ENCODE results near the gene SLC25A19. TPM values are rescaled to one million over a fixed set of nuclear protein-coding genes. Genes with fewer than 3 reads are reported as not detected.
"Not testable (repeated sequence)": the region's sequence is repeated elsewhere in the genome, so short reads cannot be mapped to it uniquely, and the experiment has no call there.

SLC25A19 gene
- polyA plus RNA-seq, 1 experiment: 12.0 TPM

DNA sequence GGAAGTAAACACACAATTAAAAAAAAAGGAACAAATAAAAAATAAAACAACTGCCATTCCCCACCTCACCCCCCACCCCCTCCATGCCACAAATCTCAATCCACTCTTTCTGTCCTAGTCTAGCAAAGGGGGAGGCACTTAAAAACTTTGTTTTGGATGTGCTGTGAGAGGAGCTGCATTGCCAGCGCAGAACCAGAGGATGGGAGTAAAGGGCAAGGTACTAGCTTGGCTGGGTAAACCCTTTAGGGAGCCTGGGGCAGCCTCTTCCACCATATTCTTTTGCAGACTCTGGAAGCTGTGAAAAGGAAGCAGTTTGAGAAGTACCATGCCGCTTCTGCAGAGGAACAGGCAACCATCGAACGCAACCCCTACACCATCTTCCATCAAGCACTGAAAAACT lies 26.2 kb downstream of the SLC25A19 start:
- ChIA-PET POLR2A (no interaction called here), CTCF (interaction anchor here (1.0 to 2.9 kb wide), 3 partner anchors 8 to 150 kb away, joined by 3 to 36 read pairs (median 11); partner anchors contain the start of gene MIF4GD)
- no peaks in the 10 kb centered on the region for H3K27me3 ChIP-seq (ENCODE audit: control insufficient read depth, insufficient read depth, low read length)
- no peak for DNase-seq (ENCODE audit: low read depth)
- H3K36me3 ChIP-seq (ENCODE audit: control insufficient read depth, insufficient read depth, low read length): peaks cover 9% of the 10 kb centered on the region
- H3K4me3 ChIP-seq (ENCODE audit: low read depth, low read length): no peak overlapping the region
- TF ChIP-seq, protein P1, sequence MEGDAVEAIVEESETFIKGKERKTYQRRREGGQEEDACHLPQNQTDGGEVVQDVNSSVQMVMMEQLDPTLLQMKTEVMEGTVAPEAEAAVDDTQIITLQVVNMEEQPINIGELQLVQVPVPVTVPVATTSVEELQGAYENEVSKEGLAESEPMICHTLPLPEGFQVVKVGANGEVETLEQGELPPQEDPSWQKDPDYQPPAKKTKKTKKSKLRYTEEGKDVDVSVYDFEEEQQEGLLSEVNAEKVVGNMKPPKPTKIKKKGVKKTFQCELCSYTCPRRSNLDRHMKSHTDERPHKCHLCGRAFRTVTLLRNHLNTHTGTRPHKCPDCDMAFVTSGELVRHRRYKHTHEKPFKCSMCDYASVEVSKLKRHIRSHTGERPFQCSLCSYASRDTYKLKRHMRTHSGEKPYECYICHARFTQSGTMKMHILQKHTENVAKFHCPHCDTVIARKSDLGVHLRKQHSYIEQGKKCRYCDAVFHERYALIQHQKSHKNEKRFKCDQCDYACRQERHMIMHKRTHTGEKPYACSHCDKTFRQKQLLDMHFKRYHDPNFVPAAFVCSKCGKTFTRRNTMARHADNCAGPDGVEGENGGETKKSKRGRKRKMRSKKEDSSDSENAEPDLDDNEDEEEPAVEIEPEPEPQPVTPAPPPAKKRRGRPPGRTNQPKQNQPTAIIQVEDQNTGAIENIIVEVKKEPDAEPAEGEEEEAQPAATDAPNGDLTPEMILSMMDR (IDR thresholded peaks at IDR 0.05; ENCODE audit: insufficient read depth, low read depth, low read length): no peak

DNA sequence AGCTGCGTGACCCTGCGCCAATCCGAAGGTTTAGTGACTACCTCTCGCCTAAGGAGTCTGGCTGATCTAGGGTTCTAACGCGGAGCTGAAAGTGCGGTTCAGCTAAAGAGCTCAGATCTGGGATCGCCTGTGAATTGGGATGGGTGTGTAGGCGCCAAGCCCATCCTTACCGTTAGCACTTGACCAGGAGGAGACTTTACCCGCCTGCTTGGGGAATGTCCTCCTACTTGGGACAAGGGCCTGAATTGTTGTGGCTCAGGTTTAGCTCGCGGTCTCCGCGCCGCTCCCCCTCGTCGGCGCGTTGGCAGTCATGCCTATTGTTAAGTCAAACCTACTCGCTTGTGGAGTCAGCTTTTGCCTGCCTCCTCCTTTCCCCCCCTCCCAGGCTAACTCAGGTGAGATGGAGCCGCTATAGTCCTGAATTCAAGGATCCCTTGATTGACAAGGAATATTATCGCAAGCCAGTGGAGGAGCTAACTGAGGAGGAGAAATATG lies 27.1 kb downstream of the SLC25A19 start:
- no peak for DNase-seq (ENCODE audit: low read depth)
- Histone ChIP-seq H3K4me3 (ENCODE audit: low read depth, low read length) (peak overlapping the region; percentile 84), H3K27me3 (ENCODE audit: control insufficient read depth, insufficient read depth, low read length) (no peaks in the 10 kb centered on the region), H3K36me3 (ENCODE audit: control insufficient read depth, insufficient read depth, low read length) (peaks cover 9% of the 10 kb centered on the region)
- ChIA-PET POLR2A (interaction anchor here (0.6 kb wide), 1 partner anchor 9 kb away, joined by 3 read pairs; the partner anchor contains the start of gene MIF4GD), CTCF (interaction anchor here (0.6 to 2.9 kb wide), 8 partner anchors 9 to 455 kb away, joined by 3 to 36 read pairs (median 4); partner anchors contain the start of genes MIF4GD and SLC25A19)
- TF ChIP-seq, protein P1 (IDR thresholded peaks at IDR 0.05; ENCODE audit: insufficient read depth, low read depth, low read length): no peak

DNA sequence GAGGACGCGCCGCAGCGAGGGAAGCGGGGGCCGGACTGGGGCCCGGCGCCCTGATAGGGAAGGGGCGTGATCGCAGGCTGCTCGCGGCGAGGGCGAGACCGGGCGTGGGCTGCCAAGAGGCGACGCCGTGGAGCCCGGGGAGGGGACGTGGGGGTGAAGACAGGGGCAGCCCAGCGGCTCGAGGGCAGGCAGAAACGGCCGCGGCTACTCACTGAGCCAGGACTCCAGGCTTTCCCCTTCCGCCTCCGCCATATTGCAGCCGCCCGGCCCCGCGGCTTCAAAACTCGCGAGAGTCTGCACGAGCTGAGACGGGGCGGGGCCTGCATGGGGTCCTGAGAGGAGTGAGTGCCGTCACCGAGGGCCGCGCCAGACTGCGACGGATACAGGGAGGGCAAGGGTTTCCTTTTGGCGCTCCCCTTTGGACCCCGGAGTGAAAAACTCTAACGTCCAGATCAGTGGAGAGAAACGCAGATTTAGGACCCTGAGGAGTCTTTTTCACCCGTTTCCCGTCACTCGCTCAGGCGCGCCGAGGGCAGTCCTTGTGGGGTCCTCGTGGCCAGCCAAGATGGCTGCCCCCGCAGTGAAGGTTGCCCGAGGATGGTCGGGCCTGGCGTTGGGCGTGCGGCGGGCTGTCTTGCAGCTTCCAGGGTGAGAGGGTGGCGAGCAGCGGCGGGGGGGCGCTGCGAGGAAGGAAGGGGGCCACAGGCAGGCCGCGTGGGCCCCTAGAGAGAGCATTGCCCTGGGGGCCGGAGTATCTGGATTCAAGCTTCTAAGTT lies 27.7 kb downstream of the SLC25A19 start, which contains the start of the genes GGA3 and MRPS7:
GGA3 (minus strand) TSS at position 271 of the 776 bp plus-strand sequence; CDS start at position 252, 19 bp downstream.
MRPS7 (plus strand) TSS at position 544 of the 776 bp plus-strand sequence; CDS start at position 566, 22 bp downstream.
- H3K27me3 ChIP-seq (ENCODE audit: control insufficient read depth, insufficient read depth, low read length): no peaks in the 10 kb centered on the region
- TF ChIP-seq, protein P1 (IDR thresholded peaks at IDR 0.05; ENCODE audit: insufficient read depth, low read depth, low read length): no peak
- peaks cover 9% of the 10 kb centered on the region for H3K36me3 ChIP-seq (ENCODE audit: control insufficient read depth, insufficient read depth, low read length)
- POLR2A ChIA-PET: interaction anchor here (0.6 kb wide), 1 partner anchor 10 kb away, joined by 3 read pairs; the partner anchor contains the start of gene MIF4GD
- CTCF ChIA-PET: interaction anchor here (0.7 to 2.9 kb wide), 10 partner anchors 10 to 327 kb away, joined by 3 to 36 read pairs (median 4); partner anchors contain the start of genes MIF4GD and SLC25A19
- DNase-seq (ENCODE audit: low read depth): peak; percentile 61
- peak within 1 kb of the TSS; percentile 84 for H3K4me3 ChIP-seq (ENCODE audit: low read depth, low read length)

DNA sequence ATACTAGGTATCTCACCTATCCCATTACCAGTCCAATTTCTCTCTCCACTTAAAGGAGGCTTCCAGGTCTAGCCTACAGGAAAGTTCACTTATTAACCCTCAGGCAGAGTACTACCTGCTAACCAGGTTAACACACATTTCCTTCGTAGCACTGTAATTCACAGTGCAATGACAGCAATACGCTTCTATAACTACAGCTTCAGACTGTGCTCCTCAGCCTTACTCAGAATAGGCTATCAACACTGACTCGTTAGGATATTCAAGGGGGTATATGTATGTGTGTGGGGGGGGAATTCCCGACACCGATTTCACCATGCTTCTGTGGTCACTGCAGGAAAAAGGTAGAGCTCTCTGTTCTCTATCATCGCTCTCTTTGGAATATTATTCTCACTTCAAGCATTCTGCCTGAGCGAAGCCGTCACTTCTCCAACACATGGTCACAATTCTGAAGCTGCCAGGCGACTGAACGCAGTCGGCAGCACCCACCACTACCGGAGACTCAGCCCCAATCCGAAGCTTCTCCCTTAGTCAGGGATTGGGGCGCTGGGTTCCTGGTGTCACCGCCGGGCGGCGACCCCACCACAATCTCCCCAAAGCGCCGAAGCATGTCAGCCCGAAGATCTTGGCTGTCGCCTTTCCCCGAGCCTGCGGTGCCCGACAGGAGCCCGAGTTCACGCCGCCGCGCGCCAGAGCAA lies 28.4 kb downstream of the SLC25A19 start:
- TF ChIP-seq, protein P1 (IDR thresholded peaks at IDR 0.05; ENCODE audit: insufficient read depth, low read depth, low read length): peak; percentile 26; the same call in 1 of the 2 replicates
- H3K36me3 ChIP-seq (ENCODE audit: control insufficient read depth, insufficient read depth, low read length): peaks cover 7% of the 10 kb centered on the region
- POLR2A ChIA-PET: no interaction called here
- H3K27me3 ChIP-seq (ENCODE audit: control insufficient read depth, insufficient read depth, low read length): no peaks in the 10 kb centered on the region
- H3K4me3 ChIP-seq (ENCODE audit: low read depth, low read length): peak overlapping the region; percentile 84
- CTCF ChIA-PET: interaction anchor here (0.7 to 2.9 kb wide), 9 partner anchors 10 to 152 kb away, joined by 3 to 36 read pairs (median 4); partner anchors contain the start of gene MIF4GD
- DNase-seq (ENCODE audit: low read depth): no peak

DNA sequence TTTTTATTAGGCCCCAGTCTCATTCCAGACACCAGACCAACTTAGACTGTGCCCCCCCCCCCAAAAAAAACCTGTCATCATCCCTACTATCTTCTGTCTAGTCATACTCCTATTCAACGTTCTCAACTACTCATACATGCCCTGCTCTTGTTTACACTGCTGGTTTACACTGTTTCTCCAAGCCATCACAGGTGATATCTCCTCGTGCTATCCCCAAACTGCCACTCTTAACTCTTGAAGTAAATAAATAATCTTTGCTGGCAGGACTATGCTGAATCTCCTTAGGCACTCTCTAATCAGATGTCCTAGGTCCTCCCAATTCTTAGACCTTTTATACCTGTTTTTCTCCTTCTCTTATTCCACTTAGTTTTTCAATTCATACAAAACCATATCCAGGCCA lies 32.0 kb downstream of the SLC25A19 start:
- H3K4me3 ChIP-seq (ENCODE audit: low read depth, low read length); POLR2A ChIA-PET; DNase-seq (ENCODE audit: low read depth); H3K36me3 ChIP-seq (ENCODE audit: control insufficient read depth, insufficient read depth, low read length); H3K27me3 ChIP-seq (ENCODE audit: control insufficient read depth, insufficient read depth, low read length): not testable (repeated sequence)
- CTCF ChIA-PET: interaction anchor here (0.6 kb wide), 1 partner anchor 528 kb away, joined by 4 read pairs; the partner anchor contains the start of gene UNK

DNA sequence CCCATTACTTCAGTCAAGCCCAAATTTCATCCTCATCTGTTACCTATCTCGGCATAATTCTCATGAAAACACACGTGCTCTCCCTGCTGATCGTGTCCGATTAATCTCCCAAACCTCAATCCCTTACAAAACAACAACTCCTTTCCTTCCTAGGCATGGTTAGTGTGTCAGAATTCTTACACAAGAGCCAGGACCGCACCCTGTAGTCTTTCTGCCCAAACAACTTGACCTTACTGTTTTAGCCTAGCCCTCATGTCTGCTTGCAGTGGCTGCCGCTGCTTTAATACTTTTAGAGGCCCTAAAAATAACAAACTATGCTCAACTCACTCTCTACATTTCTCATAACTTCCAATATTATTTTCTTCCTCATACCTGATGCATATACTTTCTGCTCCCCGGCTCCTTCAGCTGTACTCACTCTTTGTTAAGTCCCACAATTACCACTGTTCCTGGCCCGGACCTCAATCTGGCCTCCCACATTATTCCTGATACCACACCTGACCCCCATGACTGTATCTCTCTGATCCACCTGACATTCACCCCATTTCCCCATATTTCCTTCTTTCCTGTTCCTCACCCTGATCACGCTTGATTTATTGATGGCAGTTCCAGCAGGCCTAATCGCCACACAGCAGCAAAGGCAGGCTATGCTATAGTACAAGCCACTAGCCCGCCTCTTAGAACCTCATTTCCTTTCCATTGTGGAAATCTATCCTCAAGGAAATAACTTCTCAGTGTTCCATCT lies 33.1 kb downstream of the SLC25A19 start:
- CTCF ChIA-PET; H3K27me3 ChIP-seq (ENCODE audit: control insufficient read depth, insufficient read depth, low read length); DNase-seq (ENCODE audit: low read depth); H3K4me3 ChIP-seq (ENCODE audit: low read depth, low read length); POLR2A ChIA-PET; H3K36me3 ChIP-seq (ENCODE audit: control insufficient read depth, insufficient read depth, low read length): not testable (repeated sequence)
